Subcutaneous adipose tissue (tissue), 4 donors: ENCODE measurements around the gene FLYWCH1. TPM values are rescaled to one million over a fixed set of nuclear protein-coding genes. Genes with fewer than 3 reads are reported as not detected.

Experiments
- small RNA-seq: library from RNA; depleted of rRNA; stranded (forward); fragments of <200 nt; gene quantifications from one replicate; pipeline ENCODE3, GENCODE V24; 2016
- total RNA-seq, 4 donors: library from RNA; depleted of rRNA; stranded (reverse); fragments of >200 nt; gene quantifications; one replicate each; pipeline ENCODE4 v1.1.0, GENCODE V29; 2016

Gene FLYWCH1
- total RNA-seq, 4 donors from 2014 or later = 11.6 to 62.9 (median 18.7) TPM

Small RNAs within 50 kb of the gene (small RNA-seq; reads per million reads assigned to genes)
- gene LINC00514 = not detected

Other genes with a start within 250 kb of the FLYWCH1 start
- gene KCTD5, start 229.4 kb upstream of the FLYWCH1 start, total RNA-seq = 10 to 100 TPM; 13.7 to 22.7 (median 21.2) TPM
- 1 to 10 TPM in 3 of 4 donors, under 1 TPM in 1; 0.82 to 3.0 (median 1.4) TPM for gene PRSS27, start 191.7 kb upstream of the FLYWCH1 start, total RNA-seq
- gene SRRM2, start 159.3 kb upstream of the FLYWCH1 start, total RNA-seq = 100 to 1,000 TPM; 245 to 552 (median 404) TPM
- 100 to 1,000 TPM; 264 to 371 (median 280) TPM for gene ELOB, start 134.7 kb upstream of the FLYWCH1 start, total RNA-seq
- not detected for gene PRSS33, start 124.4 kb upstream of the FLYWCH1 start, total RNA-seq
- not detected for gene PRSS41, start 113.5 kb upstream of the FLYWCH1 start, total RNA-seq
- gene PRSS21, start 94.7 kb upstream of the FLYWCH1 start, total RNA-seq = under 1 TPM in 1 of 4 donors, not detected in 3; 0.68 TPM
- gene ZG16B, start 81.6 kb upstream of the FLYWCH1 start, total RNA-seq = 1 to 10 TPM in 1 of 4 donors, not detected in 3; 3.1 TPM
- 1 to 10 TPM in 1 of 4 donors, not detected in 3; 1.5 TPM for gene PRSS22, start 53.8 kb upstream of the FLYWCH1 start, total RNA-seq
- 10 to 100 TPM; 20.5 to 61.4 (median 29.1) TPM for gene FLYWCH2, start 28.7 kb upstream of the FLYWCH1 start, total RNA-seq
- not detected for gene KREMEN2, start 52.3 kb downstream of the FLYWCH1 start, total RNA-seq
- 1 to 10 TPM; 1.5 to 5.7 (median 3.8) TPM for gene PAQR4, start 57.4 kb downstream of the FLYWCH1 start, total RNA-seq
- gene PKMYT1, start 68.5 kb downstream of the FLYWCH1 start, total RNA-seq = 1 to 10 TPM in 3 of 4 donors, not detected in 1; 1.5 to 2.0 (median 1.8) TPM
- gene CLDN9, start 101.0 kb downstream of the FLYWCH1 start, total RNA-seq = 1 to 10 TPM in 1 of 4 donors, not detected in 3; 1.3 TPM
- not detected for gene CLDN6, start 106.3 kb downstream of the FLYWCH1 start, total RNA-seq
- gene TNFRSF12A, start 108.4 kb downstream of the FLYWCH1 start, total RNA-seq = 10 to 100 TPM in 2 of 4 donors, 1 to 10 TPM in 2; 8.1 to 20.7 (median 13.5) TPM
- 10 to 100 TPM; 17.8 to 30.9 (median 27.9) TPM for gene HCFC1R1, start 112.0 kb downstream of the FLYWCH1 start, total RNA-seq
- 10 to 100 TPM; 10.8 to 17.2 (median 13.8) TPM for gene THOC6, start 112.1 kb downstream of the FLYWCH1 start, total RNA-seq
- gene BICDL2, start 125.0 kb downstream of the FLYWCH1 start, total RNA-seq = not detected
- gene MMP25, start 134.6 kb downstream of the FLYWCH1 start, total RNA-seq = under 1 TPM in 1 of 4 donors, not detected in 3; 0.57 TPM
- gene IL32, start 153.7 kb downstream of the FLYWCH1 start, total RNA-seq = 10 to 100 TPM in 3 of 4 donors, 1 to 10 TPM in 1; 8.4 to 21.1 (median 13.1) TPM
- gene ZSCAN10, start 187.4 kb downstream of the FLYWCH1 start, total RNA-seq = not detected
- gene ZNF205, start 200.7 kb downstream of the FLYWCH1 start, total RNA-seq = 10 to 100 TPM in 1 of 4 donors, 1 to 10 TPM in 3; 3.4 to 15.3 (median 7.6) TPM
- 10 to 100 TPM in 1 of 4 donors, 1 to 10 TPM in 3; 1.1 to 13.4 (median 5.0) TPM for gene ZNF213, start 223.1 kb downstream of the FLYWCH1 start, total RNA-seq